GM21423 (cell line): Measurements from ENCODE around the gene PDPK1.
"Not testable (repeated sequence)": the region's sequence is repeated elsewhere in the genome, so short reads cannot be mapped to it uniquely, and the experiment has no call there.

Experiments
- ATAC-seq: cut with Tn5 transposase; IDR thresholded peaks from one replicate; pipeline ENCODE4 v1.9.1; 2021; ENCODE audit warnings: mild to moderate bottlenecking, moderate library complexity; ENCODE audit not compliant: unreplicated experiment

PDPK1 gene

GRCh38 chr16:2586241-2586640 is 48.4 kb downstream of the PDPK1 start:
- ATAC-seq = no peak

DNA sequence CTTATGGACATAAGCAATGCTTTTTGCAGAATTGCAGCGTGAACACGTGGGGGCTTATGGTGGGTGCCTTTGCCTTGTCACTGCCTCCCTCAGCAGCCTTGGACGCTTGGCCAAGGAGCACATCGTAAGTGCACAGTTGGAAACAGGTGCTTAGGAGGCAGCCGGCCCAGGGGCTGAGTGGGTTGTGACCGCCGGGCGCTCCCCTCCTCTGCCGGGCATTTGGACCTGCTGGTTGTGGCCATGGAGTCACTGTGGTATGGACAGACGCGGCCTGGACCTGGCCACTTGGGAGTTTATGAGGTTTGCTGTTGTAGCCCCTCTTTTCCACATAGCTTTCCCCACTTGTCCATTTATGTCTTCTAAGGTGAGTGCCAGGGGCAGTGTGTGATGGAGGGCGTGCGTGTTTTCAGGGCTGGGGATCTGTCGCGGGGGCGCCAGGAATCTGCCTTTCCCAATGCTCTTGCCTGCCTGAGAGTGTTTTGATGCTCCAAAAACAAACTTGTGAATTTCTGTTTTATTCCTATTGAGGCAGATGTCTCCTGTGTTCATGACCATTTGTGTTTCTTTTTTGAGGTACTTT is 49.2 kb downstream of the PDPK1 start:
- ATAC-seq = no peak

GRCh38 chr16:2587891-2588565 is 50.2 kb downstream of the PDPK1 start:
- ATAC-seq = no peak

DNA sequence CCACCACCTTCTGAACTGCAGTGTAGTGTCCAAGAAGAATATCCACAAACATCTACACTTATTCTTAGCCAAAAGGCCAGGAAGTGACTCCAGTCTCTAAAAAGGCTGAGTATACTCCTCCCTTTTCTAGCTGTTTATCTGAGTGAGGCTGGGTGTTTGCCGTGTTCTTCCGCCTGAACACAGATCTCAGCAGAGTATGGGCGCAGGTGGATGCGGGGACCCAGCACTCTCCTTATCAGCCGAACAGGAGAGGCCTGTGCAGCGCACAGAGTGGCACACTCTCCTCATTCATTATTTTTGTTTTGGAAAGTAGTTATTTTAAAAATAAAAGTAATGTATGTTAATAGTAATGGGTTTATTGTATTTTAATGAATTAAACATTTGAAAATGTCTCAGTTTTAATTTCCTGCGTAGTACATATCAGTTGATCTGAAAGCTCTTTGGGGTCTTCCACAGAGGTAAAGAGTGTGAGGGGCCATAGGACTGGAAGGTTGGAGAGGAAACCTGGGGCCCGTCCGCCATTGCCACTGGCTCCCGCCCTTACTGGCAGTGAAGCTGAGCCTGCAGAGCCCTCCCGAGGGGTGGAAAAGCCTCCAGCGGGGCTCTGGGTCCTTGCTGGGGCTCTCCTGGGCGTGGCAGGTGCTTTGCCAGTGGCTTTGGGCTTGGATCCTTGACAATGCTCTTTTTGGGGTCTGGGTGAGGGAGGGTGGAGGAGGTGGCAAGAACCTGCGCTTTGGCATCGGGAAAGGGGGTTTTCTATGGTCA is 53.8 kb downstream of the PDPK1 start:
- no peak for ATAC-seq

DNA sequence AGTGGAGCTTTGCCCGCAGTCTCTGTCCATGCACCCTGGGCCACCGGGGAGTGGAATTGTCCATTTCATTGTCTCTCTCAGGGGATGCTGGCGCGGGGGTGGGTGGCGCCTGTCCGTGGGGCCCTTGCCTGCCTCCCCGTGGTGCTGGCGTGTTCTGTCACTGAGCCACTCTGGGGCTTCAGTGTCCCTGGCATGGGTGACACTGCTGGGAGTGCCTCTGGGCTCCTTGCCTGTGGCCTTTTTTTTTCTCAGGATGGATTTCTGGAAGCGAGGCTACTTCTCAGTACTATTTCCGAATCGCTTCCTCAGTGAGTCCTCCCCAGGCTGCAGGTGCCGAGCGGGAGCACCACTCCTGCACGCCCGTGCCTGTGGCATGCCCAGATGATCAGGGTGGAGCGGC is 55.0 kb downstream of the PDPK1 start:
- ATAC-seq = no peak

GRCh38 chr16:2595393-2596205 is 57.8 kb downstream of the PDPK1 start:
- ATAC-seq = no peak

- no peak for ATAC-seq
Observed at GRCh38 chr16:2596747-2597559, 59.1 kb downstream of the PDPK1 start.

- no peak for ATAC-seq
Observed at GRCh38 chr16:2597560-2597902, 59.7 kb downstream of the PDPK1 start.

GRCh38 chr16:2598133-2598641 is 60.4 kb downstream of the PDPK1 start:
- ATAC-seq = no peak

DNA sequence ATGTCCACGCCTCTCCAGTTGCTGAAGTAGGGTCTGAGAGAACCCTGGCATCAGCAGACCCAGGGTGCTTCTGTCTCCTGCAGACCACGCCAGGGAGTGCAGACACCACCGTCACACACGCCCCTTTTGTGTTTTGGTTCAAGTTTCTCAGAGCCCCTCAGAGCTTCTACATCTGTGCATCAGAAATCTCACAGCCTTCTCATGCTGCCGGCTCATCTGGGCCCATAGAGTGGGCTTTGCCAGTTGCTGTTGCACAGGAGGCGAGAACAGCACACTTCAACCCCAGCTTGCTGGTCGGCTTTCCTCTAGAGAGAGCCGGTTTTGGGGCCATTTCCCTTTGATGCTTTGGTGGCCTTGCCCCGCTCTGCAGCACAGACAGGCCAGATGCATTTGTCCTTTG is 60.9 kb downstream of the PDPK1 start:
- no peak for ATAC-seq

- not testable (repeated sequence) for ATAC-seq
Observed at GRCh38 chr16:2599165-2599564, 61.3 kb downstream of the PDPK1 start.

- not testable (repeated sequence) for ATAC-seq
Observed at GRCh38 chr16:2599785-2600184, 62.0 kb downstream of the PDPK1 start.

DNA sequence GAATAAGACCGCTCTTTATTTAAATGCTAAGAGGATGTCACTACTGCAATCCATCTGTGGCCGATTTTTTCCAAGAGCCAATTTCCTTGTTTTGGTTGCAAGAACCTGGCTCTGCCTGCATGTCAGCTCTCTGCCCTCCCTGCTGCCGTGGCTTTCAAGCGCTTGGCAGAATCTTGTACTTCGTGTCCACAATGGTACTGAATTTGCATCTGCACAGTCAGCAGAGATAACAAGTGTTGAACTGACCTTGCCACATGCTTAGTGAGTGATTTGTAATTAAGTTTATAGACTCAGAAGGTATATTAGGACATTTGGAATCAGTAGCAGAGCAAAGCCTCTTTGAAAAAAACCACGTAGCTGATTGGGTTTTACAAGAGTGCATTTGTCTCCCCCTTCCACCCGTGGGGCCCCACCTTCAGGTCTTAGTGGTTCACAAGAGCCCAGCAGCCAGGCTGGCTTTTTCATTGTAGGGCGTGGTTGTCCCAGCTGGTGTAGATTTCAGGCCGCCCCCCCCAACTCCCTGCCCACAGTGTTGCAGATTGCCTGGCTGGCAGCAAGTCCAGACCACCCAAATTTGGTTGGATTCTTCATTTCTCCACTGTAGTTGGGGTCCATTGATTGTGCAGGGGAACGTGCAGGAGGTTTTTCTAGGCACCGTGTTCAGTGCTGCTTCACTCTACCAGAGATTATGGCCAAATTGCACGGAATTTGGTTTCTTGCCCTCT is 63.6 kb downstream of the PDPK1 start:
- not testable (repeated sequence) for ATAC-seq

GRCh38 chr16:2602175-2602574 is 64.4 kb downstream of the PDPK1 start:
- ATAC-seq = not testable (repeated sequence)

DNA sequence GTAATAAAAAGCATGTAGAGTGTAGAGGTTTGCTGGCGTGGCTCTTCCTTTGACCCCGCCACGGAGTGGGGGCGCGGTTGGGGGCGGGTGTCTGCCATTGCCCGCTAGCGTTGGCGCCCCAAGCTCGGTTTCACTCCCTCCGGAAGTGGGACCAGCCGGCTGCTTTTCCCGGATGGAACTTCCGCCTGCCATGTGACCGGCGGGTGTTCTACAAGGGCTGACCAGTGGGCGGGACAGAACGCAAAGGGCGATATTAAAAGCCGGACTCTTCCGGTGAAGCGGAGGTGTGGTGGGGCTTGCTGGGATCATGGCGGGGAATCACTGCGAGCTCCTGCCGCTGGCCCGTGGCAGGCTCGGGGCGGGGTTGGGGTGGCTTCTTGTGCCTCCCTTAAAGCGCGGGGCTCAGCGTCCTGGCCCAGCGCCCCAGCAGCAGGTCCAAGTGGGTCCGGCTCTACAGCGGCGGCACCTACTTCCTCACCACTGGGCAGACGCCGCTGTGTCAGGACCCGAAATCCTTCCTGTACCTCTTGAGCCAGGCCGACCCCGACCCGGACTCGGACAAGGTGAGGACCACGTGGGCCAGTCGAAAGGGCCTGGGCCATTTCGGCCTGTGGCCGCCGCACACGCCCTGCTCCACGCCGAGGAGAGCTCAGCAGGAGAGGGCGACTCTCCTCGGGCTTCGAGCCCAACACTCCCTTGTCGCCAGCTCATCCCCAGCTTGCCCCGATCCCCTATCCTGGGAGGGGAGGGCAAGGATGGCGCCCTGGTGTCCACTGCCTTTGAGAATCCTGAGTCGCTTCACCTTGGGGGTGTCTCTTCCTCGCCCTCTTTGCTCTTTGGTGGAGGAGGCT is 65.6 kb downstream of the PDPK1 start:
- ATAC-seq = peak; percentile 56

- ATAC-seq = not testable (repeated sequence)
Observed at GRCh38 chr16:2604016-2604369, 66.2 kb downstream of the PDPK1 start.

DNA sequence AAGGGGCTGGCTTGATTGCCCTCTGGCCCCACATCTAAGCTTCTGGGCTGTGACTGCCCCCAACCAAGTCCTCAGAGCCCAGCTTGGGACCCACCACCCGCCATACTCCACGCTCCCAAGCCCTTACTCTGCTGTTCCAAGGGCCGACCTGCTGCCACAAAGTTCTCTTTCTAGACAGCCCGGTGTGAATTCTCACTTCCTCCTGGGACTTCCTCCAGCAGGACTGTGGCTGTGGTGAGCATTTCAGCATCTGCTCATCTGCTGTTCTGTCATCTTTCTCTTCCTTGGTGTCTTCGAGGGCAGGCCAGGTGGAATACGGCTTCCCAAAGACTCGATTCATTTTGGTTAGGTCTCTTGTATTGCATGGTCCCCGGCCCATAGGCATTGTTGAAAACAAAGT is 69.0 kb downstream of the PDPK1 start:
- not testable (repeated sequence) for ATAC-seq

GRCh38 chr16:2609345-2609744 is 71.5 kb downstream of the PDPK1 start:
- ATAC-seq = not testable (repeated sequence)
